MM.1S (cell line): ENCODE results near the gene LSM8.
"Not testable (repeated sequence)": the region's sequence is repeated elsewhere in the genome, so short reads cannot be mapped to it uniquely, and the experiment has no call there.

Experiments used
- DNase-seq: peaks from one replicate; pipeline ENCODE4 v3.0.0-alpha.2; 2015
- H2AFZ ChIP-seq: fragments of 300-600 bp; sonication (generic); 2 replicates; pipeline ENCODE4 v1.6.0; 2016; ENCODE audit warnings: antibody characterized with exemption, low read length
- H3F3A ChIP-seq: fragments of 300-600 bp; sonication (generic); 2 replicates; pipeline ENCODE4 v1.6.1; 2016; ENCODE audit warnings: mild to moderate bottlenecking, antibody characterized with exemption, low read length, moderate library complexity, mixed read lengths; ENCODE audit not compliant: insufficient read depth
- H3K27ac ChIP-seq: fragments of 300-600 bp; sonication (generic); 2 replicates; pipeline ENCODE4 v1.5.1; 2016; ENCODE audit warnings: mild to moderate bottlenecking, low read length
- H3K27me3 ChIP-seq: fragments of 300-600 bp; sonication (generic); replicated peaks from 2 replicates; pipeline ENCODE4 v1.6.0; 2016; ENCODE audit warnings: low read length; ENCODE audit not compliant: insufficient read depth
- H3K36me3 ChIP-seq: fragments of 300-600 bp; sonication (generic); replicated peaks from 2 replicates; pipeline ENCODE4 v1.6.1; 2016; ENCODE audit warnings: mild to moderate bottlenecking, low read length, mixed read lengths; ENCODE audit not compliant: insufficient read depth
- H3K4me1 ChIP-seq: fragments of 300-600 bp; sonication (generic); 2 replicates; pipeline ENCODE4 v1.6.1; 2016; ENCODE audit warnings: low read length, mixed read lengths
- H3K4me2 ChIP-seq: fragments of 300-600 bp; sonication (generic); 2 replicates; pipeline ENCODE4 v1.6.0; 2016; ENCODE audit warnings: low read depth, low read length
- H3K4me3 ChIP-seq: fragments of 300-600 bp; sonication (generic); 2 replicates; pipeline ENCODE4 v1.5.1; 2016; ENCODE audit warnings: low read length, mixed read lengths
- H3K79me2 ChIP-seq: fragments of 300-600 bp; sonication (generic); 2 replicates; pipeline ENCODE4 v1.6.1; 2016; ENCODE audit warnings: mixed run types, low read length, mixed read lengths
- H3K9ac ChIP-seq: fragments of 300-600 bp; sonication (generic); 2 replicates; pipeline ENCODE4 v1.6.1; 2016; ENCODE audit warnings: low read length, mixed read lengths
- H3K9me2 ChIP-seq: fragments of 300-600 bp; sonication (generic); replicated peaks from 2 replicates; pipeline ENCODE4 v1.6.1; 2016; ENCODE audit warnings: mild to moderate bottlenecking, low read length, mixed read lengths; ENCODE audit not compliant: insufficient read depth
- H3K9me3 ChIP-seq: fragments of 300-600 bp; sonication (generic); replicated peaks from 2 replicates; pipeline ENCODE4 v1.6.1; 2016; ENCODE audit warnings: mild to moderate bottlenecking, low read length, mixed read lengths; ENCODE audit not compliant: insufficient read depth
- H4K20me1 ChIP-seq: fragments of 300-600 bp; sonication (generic); 2 replicates; pipeline ENCODE4 v1.6.1; 2016; ENCODE audit warnings: mild to moderate bottlenecking, low read length, moderate library complexity, mixed read lengths; ENCODE audit not compliant: insufficient read depth
- CTCF ChIP-seq: fragments of 300-600 bp; sonication (generic); IDR thresholded peaks from 2 replicates; pipeline ENCODE4 v1.5.1; 2016; ENCODE audit warnings: antibody characterized with exemption, low read length, mixed read lengths
- EZH2 ChIP-seq: fragments of 300-600 bp; sonication (generic); optimal IDR thresholded peaks from 2 replicates; pipeline ENCODE3; 2017; ENCODE audit warnings: low read depth, mild to moderate bottlenecking, antibody characterized with exemption, low read length, mixed read lengths
- EZH2phosphoT487 ChIP-seq: fragments of 300-600 bp; sonication (generic); IDR thresholded peaks from 2 replicates; pipeline ENCODE4 v1.6.1; 2018; ENCODE audit warnings: antibody characterized with exemption, low read length

LSM8 gene

DNA sequence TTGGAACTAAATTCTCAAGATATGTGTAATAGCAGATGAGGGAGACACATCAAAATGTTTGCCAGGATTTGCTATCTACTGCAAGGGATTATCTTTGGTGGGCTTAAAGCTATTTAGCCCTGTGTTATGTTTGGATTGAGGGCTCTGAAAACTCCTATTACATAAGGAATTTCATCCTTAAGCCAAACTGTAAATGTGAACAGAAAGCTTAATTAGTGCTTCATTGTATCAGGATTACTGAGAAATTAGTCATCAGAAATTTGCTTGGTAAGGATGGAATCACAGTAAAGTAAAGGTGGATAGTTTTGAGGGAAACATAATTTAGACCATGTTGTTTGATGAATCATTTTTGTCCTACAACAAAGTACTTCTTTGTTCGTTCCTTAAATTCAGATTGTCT lies 48.9 kb downstream of the LSM8 start:
- Histone ChIP-seq H3K4me2 (no peak overlapping the region), H3K4me1 (0 out of 2 replicates have a peak, but pooled peaks cover 6% of the 10 kb centered on the region), H3K79me2 (no peaks in the 10 kb centered on the region), H3K9ac (no peak overlapping the region), H3K9me3 (no peaks in the 10 kb centered on the region), H3K27ac (no peak overlapping the region), H3K36me3 (no peaks in the 10 kb centered on the region), H2AFZ (no peak overlapping the region), H4K20me1 (no peaks in the 10 kb centered on the region), H3K4me3 (no peak overlapping the region), H3K9me2 (no peaks in the 10 kb centered on the region), H3K27me3 (no peaks in the 10 kb centered on the region), H3F3A (no peaks in the 10 kb centered on the region)
- no peak for DNase-seq
- TF ChIP-seq CTCF (no peak), EZH2phosphoT487 (no peak), EZH2 (no peak)

- DNase-seq: no peak
- Histone ChIP-seq H3K9ac (no peak overlapping the region), H4K20me1 (no peaks in the 10 kb centered on the region), H3K27ac (no peak overlapping the region), H3K9me2 (no peaks in the 10 kb centered on the region), H3K4me1 (0 out of 2 replicates have a peak, but pooled peaks cover 5% of the 10 kb centered on the region), H3K79me2 (no peaks in the 10 kb centered on the region), H3K27me3 (no peaks in the 10 kb centered on the region), H3K9me3 (no peaks in the 10 kb centered on the region), H3K36me3 (no peaks in the 10 kb centered on the region), H3K4me3 (no peak overlapping the region), H3K4me2 (no peak overlapping the region), H3F3A (no peaks in the 10 kb centered on the region), H2AFZ (no peak overlapping the region)
- TF ChIP-seq CTCF (no peak), EZH2 (no peak), EZH2phosphoT487 (no peak)
Measured at GRCh38 chr7:118233799-118234198, 49.8 kb downstream of the LSM8 start.

GRCh38 chr7:118239014-118239413 lies 55.0 kb downstream of the LSM8 start:
- TF ChIP-seq EZH2phosphoT487: no peak
- H3K27ac ChIP-seq: no peak overlapping the region
- no peaks in the 10 kb centered on the region for H3K4me1 ChIP-seq
- H3K9me2 ChIP-seq: no peaks in the 10 kb centered on the region
- no peaks in the 10 kb centered on the region for H3F3A ChIP-seq
- H3K27me3 ChIP-seq: no peaks in the 10 kb centered on the region
- no peaks in the 10 kb centered on the region for H3K9me3 ChIP-seq
- no peak overlapping the region for H2AFZ ChIP-seq
- no peak overlapping the region for H3K9ac ChIP-seq
- H4K20me1 ChIP-seq: no peaks in the 10 kb centered on the region
- no peak overlapping the region for H3K4me2 ChIP-seq
- H3K4me3 ChIP-seq: no peak overlapping the region
- no peaks in the 10 kb centered on the region for H3K36me3 ChIP-seq
- no peaks in the 10 kb centered on the region for H3K79me2 ChIP-seq
- no peak for DNase-seq

- H3K27ac ChIP-seq, DNase-seq, H3K4me3 ChIP-seq, H3K79me2 ChIP-seq, H4K20me1 ChIP-seq, H3K9me3 ChIP-seq, H3K4me2 ChIP-seq, H3K4me1 ChIP-seq, H3K27me3 ChIP-seq, H3K9ac ChIP-seq, H3F3A ChIP-seq, H3K36me3 ChIP-seq, H3K9me2 ChIP-seq, H2AFZ ChIP-seq: not testable (repeated sequence)
Measured at GRCh38 chr7:118240320-118240719, 56.4 kb downstream of the LSM8 start.
